Activated T-cell treated with anti-CD3 and anti-CD28 coated beads, Interleukin-2, amount 50 U/mL, for 48 hours (primary cell): Measurements from ENCODE around the gene TAF11L3.
"Not testable (repeated sequence)": the region's sequence is repeated elsewhere in the genome, so short reads cannot be mapped to it uniquely, and the experiment has no call there.

Experiments used
- DNase-seq, 2 experiments: peaks; one replicate each; pipeline ENCODE4 v3.0.0-alpha.2; 2020

TAF11L3 gene

DNA sequence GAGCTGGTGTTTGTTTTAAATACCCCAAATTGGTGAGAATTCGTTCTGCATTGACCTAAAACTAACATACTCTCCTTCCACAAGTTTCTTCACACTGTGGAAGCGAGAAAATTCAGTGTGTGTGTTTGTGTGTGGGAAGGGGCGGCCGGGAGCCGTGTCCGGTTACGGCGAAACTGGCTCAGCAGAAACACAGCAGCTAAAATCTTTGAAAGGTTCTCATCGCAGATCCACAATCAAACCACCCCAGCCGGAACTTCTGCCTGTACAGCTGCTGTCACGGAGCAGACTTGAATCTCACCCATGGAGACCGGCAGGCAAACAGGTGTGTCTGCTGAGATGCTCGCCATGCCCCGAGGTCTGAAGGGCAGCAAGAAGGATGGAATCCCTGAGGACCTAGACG is at the start of gene TAF11L3:
Gene TAF11L3, plus strand, starts transcription at position 301 of the 400 bp plus-strand sequence.
- not testable (repeated sequence) for DNase-seq

GRCh38 chr5:17470064-17470463 is 48.1 kb upstream of the TAF11L3 start:
- no peak for DNase-seq

GRCh38 chr5:17475064-17475463 is 43.1 kb upstream of the TAF11L3 start:
- not testable (repeated sequence) for DNase-seq

- DNase-seq: no peak
Observed at GRCh38 chr5:17477043-17477442, 41.1 kb upstream of the TAF11L3 start.

DNA sequence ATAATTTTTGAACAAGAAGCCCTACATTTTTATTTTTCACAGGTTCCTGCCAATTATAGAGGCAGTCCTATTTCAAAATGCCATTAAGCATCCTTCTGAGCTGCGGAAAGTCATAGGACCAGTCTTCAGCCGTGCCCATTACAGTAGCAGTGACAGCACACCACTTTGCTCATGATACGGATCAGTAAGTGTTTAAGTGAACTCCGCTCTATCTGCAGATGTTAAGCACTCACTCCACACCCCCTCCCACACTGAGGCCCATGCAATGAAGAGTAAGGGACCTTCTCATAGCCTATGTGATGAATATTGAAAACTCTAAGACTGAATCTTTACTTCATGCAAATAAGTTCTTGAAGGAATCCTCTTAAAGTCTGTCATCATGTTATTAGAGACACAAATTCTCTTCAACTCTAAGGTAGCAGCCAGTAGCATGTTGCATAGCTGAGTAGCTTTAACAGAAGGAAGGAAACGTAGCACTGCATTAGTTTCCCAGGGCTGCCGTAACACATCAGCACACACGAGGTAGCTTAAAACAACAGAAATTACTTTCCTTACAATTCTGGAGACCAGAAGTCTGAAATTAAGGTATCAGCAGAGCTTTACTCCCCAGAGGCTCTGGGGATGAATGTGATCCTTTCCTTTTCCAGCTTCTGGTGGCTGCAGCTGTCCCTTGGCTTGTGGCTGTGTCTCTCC is 40.4 kb upstream of the TAF11L3 start:
- DNase-seq: no peak

GRCh38 chr5:17481378-17481777 is 36.8 kb upstream of the TAF11L3 start:
- DNase-seq: no peak

DNA sequence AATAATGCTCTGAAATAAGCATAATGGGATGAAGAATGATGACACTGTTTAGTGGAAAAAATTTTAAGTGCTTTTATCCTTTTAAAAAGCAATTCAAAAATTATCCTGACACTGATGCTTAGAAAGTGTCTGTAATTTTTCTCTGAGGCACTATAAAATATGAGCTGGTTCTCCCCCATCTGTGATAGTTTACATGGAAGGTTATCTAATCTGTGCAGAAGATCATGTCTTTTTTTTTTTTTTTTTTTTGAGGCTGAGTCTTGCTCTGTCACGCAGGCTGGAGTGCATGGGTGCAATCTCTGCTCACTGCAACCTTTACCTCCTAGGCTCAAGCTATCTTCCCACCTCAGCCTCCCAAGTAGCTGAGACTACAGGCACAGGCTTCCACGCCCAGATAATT is 35.4 kb upstream of the TAF11L3 start:
- no peak for DNase-seq

DNA sequence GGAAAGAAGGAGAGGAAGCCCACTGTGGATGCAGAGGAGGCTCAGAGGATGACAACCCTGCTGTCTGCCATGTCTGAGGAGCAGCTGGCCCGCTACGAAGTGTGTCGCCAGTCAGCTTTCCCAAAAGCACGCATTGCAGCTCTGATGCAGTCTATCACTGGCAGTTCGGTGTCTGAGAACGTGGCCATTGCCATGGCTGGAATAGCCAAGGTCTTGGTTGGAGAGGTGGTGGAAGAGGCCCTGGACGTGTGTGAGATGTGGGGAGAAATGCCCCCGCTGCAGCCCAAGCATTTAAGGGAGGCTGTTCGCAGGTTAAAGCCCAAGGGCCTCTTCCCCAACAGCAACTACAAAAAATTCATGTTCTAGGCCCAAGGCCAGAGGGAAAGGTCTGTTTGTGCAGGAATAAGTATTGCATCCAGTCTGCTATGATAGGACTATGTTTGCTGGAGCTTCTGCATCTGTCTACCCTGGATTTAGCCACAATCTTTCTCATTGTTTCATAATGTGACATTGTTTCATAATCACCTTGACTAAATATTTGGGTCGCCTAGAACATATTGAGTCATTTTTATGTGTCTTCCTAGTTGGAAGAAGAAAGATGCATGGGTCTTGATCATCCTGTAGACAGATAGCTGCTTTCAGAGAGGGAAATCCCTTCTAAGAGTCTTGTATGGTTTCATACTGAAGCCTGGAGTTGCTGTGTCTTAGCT is 31.5 kb upstream of the TAF11L3 start:
- not testable (repeated sequence) for DNase-seq

- DNase-seq: no peak
Observed at GRCh38 chr5:17487174-17487512, 31.0 kb upstream of the TAF11L3 start.

DNA sequence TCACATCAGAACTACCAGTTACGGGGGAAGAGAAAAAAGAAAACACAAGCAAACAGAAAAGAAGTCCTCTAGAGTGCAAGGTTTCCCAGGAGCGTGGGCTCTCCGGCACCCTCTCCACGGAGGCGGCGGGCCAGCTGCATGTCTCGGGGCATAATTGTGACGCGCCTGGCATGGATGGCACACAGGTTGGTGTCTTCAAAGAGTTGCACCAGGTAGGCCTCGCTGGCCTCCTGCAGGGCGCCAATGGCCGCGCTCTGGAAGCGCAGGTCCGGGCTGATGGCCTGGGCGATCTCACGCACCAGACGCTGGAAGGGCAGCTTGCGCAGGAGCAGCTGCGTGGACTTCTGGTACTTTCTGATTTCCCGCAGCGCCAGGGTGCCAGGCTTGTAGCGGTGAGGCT is 26.9 kb upstream of the TAF11L3 start:
- DNase-seq: not testable (repeated sequence)

DNA sequence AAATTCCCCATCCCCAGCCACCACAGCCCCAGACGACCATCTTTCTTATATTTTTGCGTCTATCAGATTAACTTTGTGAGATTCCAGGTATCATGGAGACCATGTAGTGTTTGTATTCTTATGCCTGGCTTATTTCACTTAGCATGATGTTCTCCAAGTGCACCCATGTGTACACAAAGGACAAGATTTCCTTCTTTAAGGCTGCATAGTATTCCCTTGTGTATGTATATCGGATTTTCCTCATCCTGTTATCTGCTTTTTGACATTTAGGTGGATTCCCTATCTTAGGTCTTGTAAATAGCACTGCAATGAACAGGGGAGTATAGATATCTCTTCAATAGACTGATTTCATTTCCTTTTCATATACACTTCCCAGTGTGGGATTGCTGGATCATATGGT is 25.4 kb upstream of the TAF11L3 start:
- DNase-seq: no peak

DNA sequence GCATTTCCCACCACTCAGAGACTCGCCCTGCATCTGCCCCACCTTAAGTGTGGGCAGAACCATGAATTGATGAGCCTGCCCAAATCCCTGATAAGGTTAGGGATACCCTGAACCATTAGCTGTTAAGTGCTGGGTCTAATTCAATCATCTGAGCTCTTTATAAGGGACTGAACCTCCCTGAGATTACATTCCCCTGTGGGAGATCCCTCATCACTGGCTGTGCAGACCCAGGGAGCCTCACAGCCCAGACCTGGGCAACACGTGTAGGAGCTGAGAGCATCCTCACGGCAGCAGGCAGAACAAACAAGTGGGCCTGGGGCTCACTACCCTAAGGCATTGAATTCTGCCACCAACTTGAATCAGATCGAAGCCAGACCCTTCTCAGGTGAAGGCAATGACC is 20.7 kb upstream of the TAF11L3 start:
- DNase-seq: no peak

DNA sequence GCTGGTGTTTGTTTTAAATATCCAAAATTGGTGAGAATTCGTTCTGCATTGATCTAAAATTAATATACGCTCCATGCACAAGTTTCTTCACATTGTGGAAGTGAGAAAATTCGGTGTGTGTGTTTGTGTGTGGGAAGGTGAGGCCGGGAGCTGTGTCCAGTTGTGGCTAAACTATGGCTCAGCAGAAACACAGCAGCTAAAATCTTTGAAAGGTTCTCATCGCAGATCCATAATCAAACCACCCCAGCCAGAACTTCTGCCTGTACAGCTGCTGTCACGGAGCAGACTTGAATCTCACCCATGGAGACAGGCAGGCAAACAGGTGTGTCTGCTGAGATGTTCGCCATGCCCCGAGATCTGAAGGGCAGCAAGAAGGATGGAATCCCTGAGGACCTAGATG is 20.2 kb upstream of the TAF11L3 start, which contains the start of gene TAF11L2:
Gene TAF11L2, plus strand, starts transcription at position 301 of the 400 bp plus-strand sequence.
- DNase-seq: not testable (repeated sequence)

GRCh38 chr5:17511775-17512325 is 6.3 kb upstream of the TAF11L3 start:
- no peak for DNase-seq

DNA sequence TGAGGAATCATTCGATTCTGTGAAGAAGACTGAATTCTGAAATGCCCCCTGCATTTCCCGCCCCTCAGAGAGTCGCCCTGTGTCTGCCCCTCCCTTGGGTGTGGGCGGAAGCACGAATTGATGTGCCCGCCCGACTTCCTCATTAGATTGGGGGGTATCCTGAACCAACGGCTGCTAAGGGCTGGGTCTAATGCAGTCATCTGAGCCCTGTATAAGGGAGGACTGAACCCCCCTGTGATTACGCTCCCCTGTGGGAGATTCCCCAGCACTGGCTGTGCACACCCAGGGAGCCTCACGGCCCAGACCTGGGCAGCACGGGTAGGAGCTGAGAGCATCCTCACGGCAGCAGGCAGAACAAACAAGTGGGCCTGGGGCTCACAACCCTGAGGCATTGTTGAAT is 641 bp upstream of the TAF11L3 start:
- peak; percentile 23 to 25 for DNase-seq

DNA sequence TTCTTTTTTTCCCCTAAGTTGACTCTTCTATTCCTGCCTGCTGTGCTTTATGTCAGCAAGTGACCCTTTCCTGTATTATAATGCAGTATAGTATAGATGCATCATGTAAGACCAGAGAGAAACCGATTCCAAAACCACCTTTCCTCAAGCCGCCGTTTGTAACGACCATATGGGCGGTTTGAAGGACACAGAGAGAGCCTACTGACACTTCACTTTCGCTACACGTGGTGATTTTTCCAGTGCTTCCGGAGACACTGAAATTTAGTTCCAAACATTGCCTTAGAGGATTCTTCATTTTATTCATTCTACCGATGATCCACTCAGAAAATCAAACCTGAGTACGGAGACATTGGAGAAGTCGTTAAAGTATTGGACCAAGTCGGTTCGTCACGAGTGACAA is 1.3 kb downstream of the TAF11L3 start:
- not testable (repeated sequence) for DNase-seq

GRCh38 chr5:17521501-17521900 is 3.3 kb downstream of the TAF11L3 start, which contains the start of gene TAF11L4:
TSS of gene TAF11L4 (plus strand) at chr5:17521801.
- not testable (repeated sequence) for DNase-seq

GRCh38 chr5:17524935-17525334 is 6.8 kb downstream of the TAF11L3 start, which contains the start of gene TAF11L5:
TSS of gene TAF11L5 (plus strand) at chr5:17525235.
- DNase-seq: not testable (repeated sequence)

DNA sequence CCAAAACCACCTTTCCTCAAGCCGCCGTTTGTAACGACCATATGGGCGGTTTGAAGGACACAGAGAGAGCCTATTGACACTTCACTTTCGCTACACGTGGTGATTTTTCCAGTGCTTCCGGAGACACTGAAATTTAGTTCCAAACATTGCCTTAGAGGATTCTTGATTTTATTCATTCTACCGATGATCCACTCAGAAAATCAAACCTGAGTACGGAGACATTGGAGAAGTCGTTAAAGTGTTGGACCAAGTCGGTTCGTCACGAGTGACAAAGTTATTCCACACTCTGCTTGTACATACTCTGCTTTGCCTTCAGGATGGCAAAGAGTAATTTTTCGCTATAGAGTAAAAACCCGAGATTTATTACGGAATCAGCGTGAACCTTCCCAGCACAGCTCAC is 8.3 kb downstream of the TAF11L3 start:
- DNase-seq: not testable (repeated sequence)

- not testable (repeated sequence) for DNase-seq
Observed at GRCh38 chr5:17528369-17528768, 10.2 kb downstream of the TAF11L3 start, which contains the start of gene TAF11L6. TSS of gene TAF11L6 (plus strand) at chr5:17528669.
